Tibial artery (tissue), 4 donors: ENCODE data around the gene TNKS1BP1.

Source experiments
- DNase-seq, 2 donors: peaks; one replicate each; pipeline ENCODE4 v3.0.0-alpha.2; 2019
- H3K27ac ChIP-seq, 2 donors: fragments of 200-600 bp; sonication (generic) in 1 of 2; 1 replicate in 1 of 2; 2 replicates in 1 of 2; pipeline ENCODE4 v1.5.1; 2018 to 2019; ENCODE audit warnings: mild to moderate bottlenecking in 1 of 2
- H3K27me3 ChIP-seq, 2 donors: fragments of 200-600 bp; sonication (generic) in 1 of 2; one replicate each; pipeline versions ENCODE4 v1.5.1 to v1.6.0; 2016 to 2019
- H3K36me3 ChIP-seq, 3 donors: fragments of 200-600 bp; sonication (generic) in 2 of 3; one replicate each; pipeline ENCODE4 v1.5.1; 2016 to 2019; ENCODE audit warnings: mild to moderate bottlenecking in 2 of 3
- H3K4me1 ChIP-seq, 4 donors: fragments of 200-600 bp; sonication (generic) in 2 of 4; 1 replicate in 3 of 4; 2 replicates in 1 of 4; pipeline ENCODE4 v1.5.1; 2016 to 2019
- H3K4me3 ChIP-seq, 2 donors: fragments of 200-600 bp; sonication (generic) in 1 of 2; 1 replicate in 1 of 2; 2 replicates in 1 of 2; pipeline ENCODE4 v1.5.1; 2018 to 2019; ENCODE audit warnings: mild to moderate bottlenecking in 2 of 2
- H3K9me3 ChIP-seq, 3 donors: fragments of 200-600 bp; sonication (generic) in 1 of 3; one replicate each; pipeline ENCODE4 v1.5.1; 2016 to 2019
- intact Hi-C: fragments of 100-400 bp; cut with DNase I; formaldehyde crosslinking; loops from one replicate; pipeline ENCODE4 v1.15.0; 2023; ENCODE audit warnings: low total_unique reads
- TF ChIP-seq, protein P1 (sequence below), 2 experiments: fragments of 200-600 bp in 1 of 2; fragments of 450-650 bp in 1 of 2; IDR thresholded peaks; one replicate each; pipeline ENCODE4 v1.5.1; 2017 to 2019; ENCODE audit warnings: antibody characterized with exemption in 2 of 2, mild to moderate bottlenecking in 1 of 2, moderate library complexity in 1 of 2

TNKS1BP1 gene

DNA sequence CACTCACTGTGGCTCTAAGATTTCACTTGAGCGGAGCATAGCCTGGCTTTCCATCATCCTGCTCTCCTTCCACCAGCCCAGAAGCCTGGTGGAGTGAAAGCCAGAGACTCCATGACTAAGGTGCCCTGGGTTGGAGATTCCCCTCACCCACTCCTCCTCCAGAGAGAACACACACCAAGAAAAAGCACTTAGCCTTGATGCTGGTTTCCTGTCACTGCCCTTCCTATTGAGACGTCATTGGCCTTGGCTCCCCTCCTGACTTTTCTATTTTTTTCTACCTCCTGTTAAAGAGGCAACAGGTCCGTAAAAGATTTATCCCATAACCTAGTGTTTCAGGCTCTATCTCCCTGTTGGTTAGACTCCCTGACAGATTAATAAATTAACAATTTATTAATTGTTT is 49.2 kb downstream of the TNKS1BP1 start:
- no peak overlapping the region for H3K27ac ChIP-seq
- TF ChIP-seq, protein P1, sequence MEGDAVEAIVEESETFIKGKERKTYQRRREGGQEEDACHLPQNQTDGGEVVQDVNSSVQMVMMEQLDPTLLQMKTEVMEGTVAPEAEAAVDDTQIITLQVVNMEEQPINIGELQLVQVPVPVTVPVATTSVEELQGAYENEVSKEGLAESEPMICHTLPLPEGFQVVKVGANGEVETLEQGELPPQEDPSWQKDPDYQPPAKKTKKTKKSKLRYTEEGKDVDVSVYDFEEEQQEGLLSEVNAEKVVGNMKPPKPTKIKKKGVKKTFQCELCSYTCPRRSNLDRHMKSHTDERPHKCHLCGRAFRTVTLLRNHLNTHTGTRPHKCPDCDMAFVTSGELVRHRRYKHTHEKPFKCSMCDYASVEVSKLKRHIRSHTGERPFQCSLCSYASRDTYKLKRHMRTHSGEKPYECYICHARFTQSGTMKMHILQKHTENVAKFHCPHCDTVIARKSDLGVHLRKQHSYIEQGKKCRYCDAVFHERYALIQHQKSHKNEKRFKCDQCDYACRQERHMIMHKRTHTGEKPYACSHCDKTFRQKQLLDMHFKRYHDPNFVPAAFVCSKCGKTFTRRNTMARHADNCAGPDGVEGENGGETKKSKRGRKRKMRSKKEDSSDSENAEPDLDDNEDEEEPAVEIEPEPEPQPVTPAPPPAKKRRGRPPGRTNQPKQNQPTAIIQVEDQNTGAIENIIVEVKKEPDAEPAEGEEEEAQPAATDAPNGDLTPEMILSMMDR (IDR thresholded peaks at IDR 0.05) = no peak
- peaks cover 4 to 11% (median 8%) of the 10 kb centered on the region in 3 donors for H3K9me3 ChIP-seq
- DNase-seq = no peak
- H3K4me3 ChIP-seq = no peak overlapping the region
- H3K36me3 ChIP-seq = no peaks in the 10 kb centered on the region
- H3K4me1 ChIP-seq = peaks cover 0 to 12% (median 4%) of the 10 kb centered on the region in 4 donors
- peaks cover 0 to 6% of the 10 kb centered on the region in 2 donors for H3K27me3 ChIP-seq
- intact Hi-C loops = no loop called here

DNA sequence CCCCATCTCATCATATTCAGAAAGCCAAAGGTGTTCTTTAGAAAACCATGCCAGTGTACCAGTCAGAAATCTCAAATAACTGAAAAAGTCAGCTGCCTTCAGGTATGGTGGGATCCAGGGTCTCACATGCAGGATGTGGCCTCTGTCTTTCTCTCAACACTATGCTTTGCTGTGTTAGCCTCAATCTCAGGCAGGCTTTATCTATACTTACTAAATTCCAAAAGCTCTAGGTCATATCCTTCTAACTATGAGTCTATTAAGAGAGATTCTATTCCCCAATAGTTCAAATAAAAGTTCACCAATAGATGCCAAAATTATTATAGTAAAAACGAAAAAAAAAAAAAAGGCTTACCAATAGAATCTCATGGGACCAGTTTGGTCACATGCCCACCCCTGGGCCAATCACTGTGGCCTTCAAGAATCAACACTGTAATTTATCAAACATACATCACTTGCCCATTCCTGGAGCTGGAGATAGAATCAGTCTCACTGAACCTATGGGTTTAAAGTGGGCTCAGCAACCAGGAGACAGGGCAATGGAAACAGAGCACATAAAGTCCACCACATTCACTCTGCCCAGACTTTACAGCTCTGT is 49.8 kb downstream of the TNKS1BP1 start:
- peaks cover 4 to 11% (median 8%) of the 10 kb centered on the region in 3 donors for H3K9me3 ChIP-seq
- no peaks in the 10 kb centered on the region for H3K36me3 ChIP-seq
- TF ChIP-seq, protein P1 (IDR thresholded peaks at IDR 0.05) = no peak
- H3K27ac ChIP-seq = no peak overlapping the region
- H3K4me1 ChIP-seq = peaks cover 0 to 12% (median 4%) of the 10 kb centered on the region in 4 donors
- intact Hi-C loops = no loop called here
- DNase-seq = no peak
- H3K27me3 ChIP-seq = peaks cover 0 to 6% of the 10 kb centered on the region in 2 donors
- H3K4me3 ChIP-seq = no peak overlapping the region

- TF ChIP-seq, protein P1 (IDR thresholded peaks at IDR 0.05) = no peak
- no peak for DNase-seq
These were observed 51.2 kb downstream of the TNKS1BP1 start for GRCh38 chr11:57273448-57274058.

DNA sequence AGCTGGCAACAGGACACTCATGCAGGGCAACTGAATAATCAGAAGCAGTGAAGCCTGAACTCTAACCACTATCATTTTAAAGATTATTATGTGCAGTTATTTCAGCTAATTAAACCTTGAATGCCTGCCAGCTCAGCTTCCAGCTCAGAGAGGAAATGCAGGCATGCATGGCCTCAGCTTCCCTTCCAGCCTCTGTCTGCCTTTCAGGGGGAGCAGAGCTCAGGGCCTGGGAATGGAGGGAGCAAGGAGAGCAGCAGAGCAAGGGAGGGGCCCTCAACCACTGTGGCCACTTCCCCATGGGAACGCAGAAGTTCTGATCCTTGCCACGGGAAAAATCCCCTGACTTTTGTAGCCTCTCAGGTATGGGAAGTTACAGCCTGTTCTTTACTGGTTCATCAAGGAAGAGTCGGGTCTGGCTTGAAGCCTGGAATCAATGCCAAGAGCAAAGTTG is 55.2 kb downstream of the TNKS1BP1 start:
- Histone ChIP-seq H3K27me3 (peaks cover 0 to 3% of the 10 kb centered on the region in 2 donors), H3K36me3 (no peaks in the 10 kb centered on the region), H3K27ac (no peak overlapping the region), H3K4me1 (no peaks in the 10 kb centered on the region), H3K9me3 (peaks cover 4 to 11% (median 8%) of the 10 kb centered on the region in 3 donors), H3K4me3 (no peak overlapping the region)
- DNase-seq = no peak
- TF ChIP-seq, protein P1 (IDR thresholded peaks at IDR 0.05) = no peak
- intact Hi-C loops = no loop called here

More at GRCh38 chr11:57273448-57274058, 51.2 kb downstream of the TNKS1BP1 start:
- Histone ChIP-seq H3K4me3 (no peak overlapping the region), H3K27me3 (peaks cover 0 to 6% of the 10 kb centered on the region in 2 donors), H3K27ac (no peak overlapping the region), H3K36me3 (no peaks in the 10 kb centered on the region), H3K9me3 (peaks cover 4 to 11% (median 8%) of the 10 kb centered on the region in 3 donors), H3K4me1 (peaks cover 0 to 12% (median 4%) of the 10 kb centered on the region in 4 donors)
- intact Hi-C loops = no loop called here

- Histone ChIP-seq H3K4me1 (no peaks in the 10 kb centered on the region), H3K36me3 (no peaks in the 10 kb centered on the region), H3K4me3 (no peak overlapping the region), H3K27me3 (no peaks in the 10 kb centered on the region), H3K9me3 (no peaks in the 10 kb centered on the region), H3K27ac (no peak overlapping the region)
- intact Hi-C loops = no loop called here
- DNase-seq = no peak
- TF ChIP-seq, protein P1 (IDR thresholded peaks at IDR 0.05) = no peak
These were observed 58.6 kb downstream of the TNKS1BP1 start for GRCh38 chr11:57266157-57266556.
